Endothelial cell (in vitro differentiated cells): ENCODE data around the gene AFF1. TPM values are rescaled to one million over a fixed set of nuclear protein-coding genes. Genes with fewer than 3 reads are reported as not detected.

ENCODE experiments used
- DNase-seq: peaks from one replicate; pipeline ENCODE4 v3.0.0; 2021; ENCODE audit warnings: low spot score
- H3K27ac Mint-ChIP-seq: one replicate; pipeline ENCODE4 v1.8.0; 2021; ENCODE audit warnings: mixed read lengths, inconsistent platforms; ENCODE audit not compliant: unreplicated experiment
- H3K27me3 Mint-ChIP-seq: one replicate; pipeline ENCODE4 v1.8.0; 2021; ENCODE audit warnings: mild to moderate bottlenecking, moderate library complexity, mixed read lengths, inconsistent platforms; ENCODE audit not compliant: unreplicated experiment
- H3K36me3 Mint-ChIP-seq: one replicate; pipeline ENCODE4 v1.8.0; 2021; ENCODE audit warnings: mild to moderate bottlenecking, low read depth, mixed read lengths, inconsistent platforms; ENCODE audit not compliant: unreplicated experiment
- H3K4me1 Mint-ChIP-seq: one replicate; pipeline ENCODE4 v1.8.0; 2021; ENCODE audit warnings: mild to moderate bottlenecking, mixed read lengths, inconsistent platforms; ENCODE audit not compliant: unreplicated experiment
- H3K4me3 Mint-ChIP-seq: one replicate; pipeline ENCODE4 v1.8.0; 2021; ENCODE audit warnings: mild to moderate bottlenecking, mixed read lengths, inconsistent platforms; ENCODE audit not compliant: unreplicated experiment
- H3K9me3 Mint-ChIP-seq: one replicate; pipeline ENCODE4 v1.8.0; 2021; ENCODE audit warnings: mixed read lengths, inconsistent platforms; ENCODE audit not compliant: unreplicated experiment
- total RNA-seq: library from RNA; stranded (reverse); fragmentation: NEBNext Ultra II Directional; extraction: Animal tissue kit (Norgen Biotek cat#: 25700); gene quantifications from one replicate; pipeline ENCODE4 v1.2.1, GENCODE V29; 2021; ENCODE audit not compliant: unreplicated experiment
- TF ChIP-seq, protein P1 (sequence below): fragments of 200-600 bp; sonication (generic); IDR thresholded peaks from one replicate; pipeline ENCODE4 v1.5.0; 2021; ENCODE audit warnings: antibody characterized with exemption; ENCODE audit not compliant: unreplicated experiment

AFF1 gene
- total RNA-seq, 1 donor from 2014 or later, result 93.1 TPM

DNA sequence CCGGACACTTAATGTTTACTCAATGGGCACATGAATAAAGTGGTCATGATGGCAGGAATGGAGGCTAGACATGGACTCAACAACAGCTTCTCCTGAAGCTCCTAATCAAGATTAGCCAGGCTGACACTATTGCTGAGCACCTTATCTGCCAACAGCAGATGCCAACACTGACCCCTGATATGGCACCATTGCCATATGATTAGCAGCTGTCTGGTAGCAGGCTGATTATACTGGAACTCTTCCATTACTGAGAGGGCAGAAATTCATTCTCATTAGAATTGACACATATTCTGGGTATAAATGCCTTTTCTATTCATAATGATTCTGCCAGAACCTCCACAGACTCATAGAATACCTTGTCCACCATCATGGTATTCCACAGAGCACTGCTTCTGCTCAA is 18.4 kb upstream of the AFF1 start:
- peaks cover 3% of the 10 kb centered on the region for H3K27me3 Mint-ChIP-seq
- H3K36me3 Mint-ChIP-seq, result peaks cover 4% of the 10 kb centered on the region
- TF ChIP-seq, protein P1, sequence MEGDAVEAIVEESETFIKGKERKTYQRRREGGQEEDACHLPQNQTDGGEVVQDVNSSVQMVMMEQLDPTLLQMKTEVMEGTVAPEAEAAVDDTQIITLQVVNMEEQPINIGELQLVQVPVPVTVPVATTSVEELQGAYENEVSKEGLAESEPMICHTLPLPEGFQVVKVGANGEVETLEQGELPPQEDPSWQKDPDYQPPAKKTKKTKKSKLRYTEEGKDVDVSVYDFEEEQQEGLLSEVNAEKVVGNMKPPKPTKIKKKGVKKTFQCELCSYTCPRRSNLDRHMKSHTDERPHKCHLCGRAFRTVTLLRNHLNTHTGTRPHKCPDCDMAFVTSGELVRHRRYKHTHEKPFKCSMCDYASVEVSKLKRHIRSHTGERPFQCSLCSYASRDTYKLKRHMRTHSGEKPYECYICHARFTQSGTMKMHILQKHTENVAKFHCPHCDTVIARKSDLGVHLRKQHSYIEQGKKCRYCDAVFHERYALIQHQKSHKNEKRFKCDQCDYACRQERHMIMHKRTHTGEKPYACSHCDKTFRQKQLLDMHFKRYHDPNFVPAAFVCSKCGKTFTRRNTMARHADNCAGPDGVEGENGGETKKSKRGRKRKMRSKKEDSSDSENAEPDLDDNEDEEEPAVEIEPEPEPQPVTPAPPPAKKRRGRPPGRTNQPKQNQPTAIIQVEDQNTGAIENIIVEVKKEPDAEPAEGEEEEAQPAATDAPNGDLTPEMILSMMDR, result no peak
- no peaks in the 10 kb centered on the region for H3K9me3 Mint-ChIP-seq
- no peak for DNase-seq
- H3K4me3 Mint-ChIP-seq, result no peak overlapping the region
- no peak overlapping the region for H3K27ac Mint-ChIP-seq
- H3K4me1 Mint-ChIP-seq, result no peaks in the 10 kb centered on the region

DNA sequence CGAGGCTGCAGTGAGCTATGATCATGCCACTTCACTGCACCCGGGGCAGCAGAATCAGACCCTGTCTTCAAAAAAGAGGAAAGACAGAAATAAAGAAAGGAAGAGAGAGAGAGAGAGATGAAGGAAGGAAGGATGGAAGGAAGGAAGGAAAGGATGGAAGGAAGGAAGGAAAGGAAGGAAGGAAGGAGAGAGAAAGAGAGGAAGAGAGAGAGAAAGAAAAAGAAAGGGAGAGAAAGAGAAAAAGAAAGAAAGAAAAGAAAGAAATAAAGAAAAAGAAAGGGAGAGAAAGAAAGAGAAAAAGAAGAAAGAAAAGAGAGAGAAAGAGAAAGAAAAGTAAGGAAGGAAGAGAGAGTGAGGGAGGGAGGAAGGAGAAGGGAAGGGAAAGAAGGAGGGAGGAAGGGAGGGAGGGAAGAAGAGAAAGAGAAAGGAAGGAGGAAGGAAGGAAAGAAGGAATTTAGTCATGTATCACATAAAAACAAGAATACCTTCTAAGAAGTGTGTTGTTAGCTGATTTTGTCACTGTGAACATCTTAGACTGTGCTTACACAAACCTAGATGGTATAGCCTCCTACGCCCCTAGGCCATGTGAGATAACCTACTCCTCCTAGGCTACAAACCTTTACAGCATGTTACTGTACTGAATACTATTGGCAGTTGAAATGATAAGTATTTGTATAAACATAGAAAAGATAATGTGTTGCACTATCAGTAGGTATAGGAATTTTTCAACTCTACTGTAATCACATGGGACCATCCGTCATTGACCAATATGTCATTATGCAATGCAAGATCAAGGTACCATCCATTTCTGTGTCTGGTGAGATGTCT is 17.4 kb upstream of the AFF1 start:
- Mint-ChIP-seq H3K4me1 (peaks cover 2% of the 10 kb centered on the region), H3K9me3 (no peaks in the 10 kb centered on the region), H3K27ac (no peak overlapping the region), H3K4me3 (no peak overlapping the region), H3K36me3 (peaks cover 4% of the 10 kb centered on the region), H3K27me3 (peaks cover 3% of the 10 kb centered on the region)
- TF ChIP-seq, protein P1, result no peak
- DNase-seq, result no peak

DNA sequence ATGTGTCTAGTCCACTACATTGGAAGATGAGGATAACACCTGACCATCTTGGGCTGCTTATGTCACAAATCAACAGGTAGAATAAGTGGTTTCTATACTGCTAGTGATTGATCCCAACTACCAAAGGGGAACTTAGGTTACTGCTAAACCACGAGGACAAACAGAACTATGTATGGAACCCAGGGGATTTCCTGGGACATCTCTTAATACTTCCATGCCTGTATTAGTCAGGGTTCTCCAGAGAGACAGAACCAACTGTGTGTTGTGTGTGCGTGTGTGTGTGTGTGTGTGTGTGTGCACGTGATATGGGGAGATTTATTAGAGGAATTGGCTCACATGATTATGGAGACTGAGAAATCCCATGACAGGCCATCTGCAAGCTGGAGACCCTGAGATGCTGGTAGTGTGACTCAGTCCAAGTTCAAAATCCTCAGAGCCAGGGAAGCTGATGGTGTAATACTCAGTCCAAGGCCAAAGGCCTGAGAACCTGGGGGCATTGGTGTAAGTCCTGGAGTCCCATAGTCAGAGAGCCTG is 16.2 kb upstream of the AFF1 start:
- Mint-ChIP-seq H3K27ac (no peak overlapping the region), H3K4me3 (no peak overlapping the region), H3K4me1 (peaks cover 4% of the 10 kb centered on the region), H3K27me3 (peaks cover 3% of the 10 kb centered on the region), H3K36me3 (peaks cover 4% of the 10 kb centered on the region), H3K9me3 (no peaks in the 10 kb centered on the region)
- DNase-seq, result no peak
- TF ChIP-seq, protein P1, result no peak

DNA sequence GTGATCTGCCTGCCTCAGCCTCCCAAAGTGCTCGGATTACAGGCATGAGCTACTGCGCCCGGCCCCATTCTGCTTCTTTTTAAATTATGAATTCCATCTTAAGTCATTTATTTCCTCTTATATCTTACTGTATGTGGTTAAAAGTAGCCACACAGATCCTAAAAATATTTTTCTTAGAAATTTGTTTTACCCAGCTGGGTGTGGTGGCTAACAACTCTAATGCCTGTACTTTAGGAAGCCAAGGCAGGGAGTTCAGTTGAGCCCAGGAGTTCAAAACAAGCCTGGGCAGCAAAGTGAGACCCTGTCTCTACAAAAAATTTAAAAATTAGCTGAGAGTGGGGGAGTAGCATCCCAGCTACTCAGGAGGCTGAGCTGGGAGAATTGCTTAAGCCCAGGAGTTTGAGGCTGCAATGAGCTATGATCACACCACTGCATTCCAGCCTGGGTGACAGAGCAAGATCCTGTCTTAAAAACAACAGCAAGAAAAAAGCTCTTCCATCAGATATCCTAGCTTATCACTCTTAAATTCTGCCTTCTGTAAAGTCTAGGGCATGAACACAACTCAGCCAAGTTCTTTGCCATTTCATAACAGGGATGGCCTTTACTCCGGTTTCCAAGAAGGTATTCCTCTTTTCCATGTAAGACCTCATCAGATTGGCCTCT is 15.1 kb upstream of the AFF1 start:
- TF ChIP-seq, protein P1, result no peak
- Mint-ChIP-seq H3K27ac (no peak overlapping the region), H3K27me3 (peaks cover 3% of the 10 kb centered on the region), H3K4me3 (no peak overlapping the region), H3K36me3 (peaks cover 4% of the 10 kb centered on the region), H3K4me1 (peaks cover 6% of the 10 kb centered on the region), H3K9me3 (no peaks in the 10 kb centered on the region)
- DNase-seq, result no peak
